Hematopoietic multipotent progenitor cell treated with erythropoietin and hydrocortisone succinate and interleukin-3 and kit ligand, for 6 days (in vitro differentiated cells): ENCODE measurements around the gene PIGU.
A peak's percentile ranks its signal among the peaks of the same experiment; 100 is the strongest.
"Not testable (repeated sequence)": the region's sequence is repeated elsewhere in the genome, so short reads cannot be mapped to it uniquely, and the experiment has no call there.

Experiments
- DNase-seq: peaks from one replicate; pipeline ENCODE4 v3.0.0-alpha.2; 2015

Gene PIGU

GRCh38 chr20:34706912-34707784 is 30.3 kb upstream of the PIGU start:
- no peak for DNase-seq

DNA sequence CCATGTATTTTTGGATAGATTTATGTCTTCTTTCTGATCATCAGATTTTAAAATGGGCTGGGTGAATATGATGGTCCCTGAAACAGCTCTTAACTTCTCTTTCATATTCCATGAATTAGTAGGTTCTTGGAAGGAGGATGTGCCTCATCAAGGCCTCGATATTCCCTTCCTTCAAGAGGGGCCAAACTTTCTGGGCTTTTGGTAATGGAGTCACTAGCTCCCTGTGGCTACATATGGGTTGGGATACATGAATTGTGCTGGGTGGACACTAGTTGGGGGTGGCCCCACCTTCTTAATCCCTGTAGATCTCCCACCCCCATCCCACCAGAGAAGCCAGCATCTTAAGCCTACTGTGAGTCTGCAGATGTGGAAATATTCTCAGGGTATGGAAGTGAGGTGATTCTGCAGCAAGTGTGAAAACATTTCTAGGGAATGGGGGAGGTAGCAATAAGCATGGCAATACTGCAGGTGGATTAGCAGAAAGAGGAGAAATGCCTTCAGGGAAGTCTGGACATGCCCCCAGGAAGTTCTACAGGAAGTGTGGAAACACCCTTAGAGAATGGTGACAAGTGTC is 29.5 kb upstream of the PIGU start:
- DNase-seq, result no peak

DNA sequence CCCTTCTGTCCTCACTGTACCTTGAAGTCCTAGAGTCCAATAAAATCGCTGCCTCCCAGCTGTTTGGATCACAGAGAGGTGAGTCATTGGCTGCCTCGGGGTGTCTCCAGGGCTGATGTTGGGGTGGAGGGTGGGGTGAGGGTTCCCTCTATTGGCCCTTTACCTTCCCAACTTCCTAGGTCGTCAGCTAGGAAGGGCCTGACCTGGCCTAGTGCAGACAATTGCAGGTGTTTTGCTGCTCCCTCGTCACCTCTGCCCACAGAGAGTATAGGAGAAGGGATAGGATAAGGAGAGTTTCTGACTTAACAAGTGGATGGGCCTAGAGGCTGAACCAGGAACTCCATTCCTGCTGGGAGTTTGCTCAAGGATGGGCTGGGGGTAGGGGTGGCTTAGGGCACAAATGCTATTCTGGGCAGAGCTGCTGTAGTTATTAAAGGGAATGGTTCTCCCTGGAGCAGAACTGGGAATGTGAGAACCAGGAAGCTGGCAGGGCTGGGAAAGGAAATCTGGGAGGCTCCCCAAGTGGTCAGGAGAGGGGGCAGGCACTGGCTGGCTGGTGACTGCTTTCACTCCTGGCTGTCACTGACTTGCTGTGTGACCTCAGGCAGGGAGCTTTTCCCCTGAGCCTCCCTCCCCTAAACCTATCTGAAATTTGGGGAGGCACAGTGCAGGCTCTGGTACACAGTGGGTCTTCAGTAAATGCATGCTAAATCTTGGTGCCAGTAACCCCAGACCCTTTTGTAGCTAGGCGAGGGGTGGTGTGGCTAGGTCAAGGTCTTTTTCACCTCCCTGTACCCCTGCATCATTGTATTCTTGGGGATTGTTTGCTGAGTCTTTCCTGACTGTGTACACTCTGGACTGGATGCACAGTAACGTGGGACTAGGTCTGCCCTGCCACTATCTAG is 28.8 kb upstream of the PIGU start:
- DNase-seq, result peak; percentile 40

- DNase-seq, result no peak
These were observed 28.1 kb upstream of the PIGU start for GRCh38 chr20:34705008-34705396.

DNA sequence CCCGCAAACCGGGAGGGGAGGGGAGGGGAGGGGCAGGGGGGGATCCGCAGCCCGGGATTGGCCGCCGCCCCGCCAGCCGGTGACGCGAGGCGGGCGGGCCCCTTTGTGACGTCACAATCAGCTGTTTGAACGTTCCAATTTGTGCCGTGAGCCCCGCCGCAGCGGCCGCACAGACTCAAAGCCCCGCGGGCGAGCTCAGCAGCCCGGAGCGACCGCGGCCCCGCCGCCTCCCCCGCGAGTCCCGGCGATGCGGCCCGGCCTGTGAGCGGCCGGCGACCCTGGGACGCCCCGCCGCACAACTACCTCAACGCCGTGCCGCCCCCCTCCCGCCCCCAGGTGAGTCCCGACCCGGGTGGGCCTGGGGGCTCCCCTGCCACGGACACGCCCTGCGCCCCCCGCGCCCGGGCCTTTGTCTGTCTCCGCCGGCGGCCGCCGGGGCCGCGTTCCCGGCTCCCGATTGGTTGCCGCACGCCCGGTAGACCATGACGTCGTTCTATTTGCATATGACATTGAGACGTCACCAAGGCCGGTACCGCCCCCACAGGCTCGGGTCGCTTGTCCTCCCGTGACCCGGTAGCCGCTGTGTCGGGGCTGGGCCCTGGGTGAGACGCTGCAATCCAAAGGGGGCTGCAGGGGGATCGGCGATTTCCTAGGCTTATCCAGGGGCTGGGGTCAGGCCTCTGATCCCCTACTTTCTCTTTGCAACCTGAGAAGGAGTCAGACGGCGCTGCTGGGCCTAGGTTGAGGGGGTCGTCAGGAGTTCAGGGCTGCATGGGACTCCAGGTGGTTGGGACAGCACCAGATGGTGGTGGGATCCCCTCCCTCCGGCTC is 27.5 kb upstream of the PIGU start, which contains the start of gene TP53INP2:
Gene TP53INP2, plus strand, starts transcription at position 168 of the 831 bp plus-strand sequence. CDS start 4,396 bp downstream, outside the sequence.
- DNase-seq, result peak; percentile 96

- peak; percentile 61 for DNase-seq
These were observed 26.7 kb upstream of the PIGU start for GRCh38 chr20:34703424-34704176.

DNA sequence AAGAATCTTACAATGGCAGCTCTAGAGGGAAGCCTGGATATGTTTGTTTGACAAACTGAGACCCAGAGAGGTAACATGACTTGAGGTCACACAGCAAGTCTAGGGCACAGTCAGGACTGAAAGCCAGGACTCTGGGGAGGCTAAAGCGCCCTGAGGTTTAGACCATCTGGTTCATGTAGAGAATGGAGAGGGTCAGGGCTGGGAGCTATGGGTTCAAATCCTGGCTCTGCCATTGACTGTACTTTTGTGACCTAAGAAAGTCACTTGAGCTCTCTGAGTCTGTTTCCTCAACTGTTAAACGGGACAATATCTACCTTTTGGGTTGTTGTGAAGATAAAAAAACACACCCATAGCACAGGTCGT is 26.1 kb upstream of the PIGU start:
- DNase-seq, result no peak

DNA sequence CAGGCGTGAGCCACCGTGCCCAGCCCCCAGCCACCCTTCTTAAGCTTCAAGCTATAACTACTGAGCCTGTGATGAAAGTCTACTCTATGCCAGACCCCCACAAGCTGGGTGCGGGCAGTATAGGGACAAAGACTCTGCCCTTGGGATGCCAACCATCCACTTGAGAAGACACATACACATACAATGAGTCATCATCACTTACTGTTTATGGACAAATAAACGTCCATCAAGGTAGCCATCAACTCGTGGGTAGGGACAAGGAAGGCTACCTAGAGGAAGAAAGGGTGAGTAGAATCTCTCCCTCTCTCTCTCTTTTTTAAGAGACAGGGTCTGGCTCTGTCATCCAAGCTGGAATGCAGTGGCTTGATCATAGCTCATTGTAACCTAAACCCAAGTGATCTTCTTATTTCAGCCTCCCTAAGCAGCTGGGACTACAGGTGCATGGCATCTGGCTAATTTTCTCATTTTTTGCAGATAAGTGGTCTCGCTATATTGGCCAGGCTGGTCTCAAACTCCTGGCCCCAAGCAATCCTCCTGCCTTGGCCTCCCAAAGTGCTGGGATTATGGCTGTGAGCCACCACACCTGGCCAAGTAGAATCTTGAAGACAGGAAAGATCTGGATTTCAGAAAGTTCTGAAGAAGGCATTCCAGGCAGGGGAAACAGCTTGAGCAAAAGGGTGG is 24.7 kb upstream of the PIGU start:
- DNase-seq, result no peak

DNA sequence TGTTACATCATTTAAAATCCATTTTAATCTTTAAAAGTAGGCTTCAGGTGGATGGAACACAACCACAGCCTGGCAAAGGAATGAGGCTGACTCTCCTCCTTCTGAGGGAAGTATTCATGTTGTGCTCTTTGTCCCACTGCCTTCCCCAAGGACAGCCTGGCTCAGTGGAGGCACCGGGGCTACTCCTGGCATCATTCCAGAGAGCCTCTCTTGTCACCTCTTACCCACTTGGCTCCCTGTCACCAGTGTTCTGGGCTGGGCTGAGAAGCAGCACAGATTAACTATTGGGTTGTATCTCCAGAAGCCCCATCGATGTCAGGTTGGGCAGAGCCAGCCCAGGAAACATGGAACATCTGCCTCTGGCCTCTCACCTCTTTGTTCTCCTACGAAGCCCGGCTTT is 16.5 kb upstream of the PIGU start:
- DNase-seq, result no peak

DNA sequence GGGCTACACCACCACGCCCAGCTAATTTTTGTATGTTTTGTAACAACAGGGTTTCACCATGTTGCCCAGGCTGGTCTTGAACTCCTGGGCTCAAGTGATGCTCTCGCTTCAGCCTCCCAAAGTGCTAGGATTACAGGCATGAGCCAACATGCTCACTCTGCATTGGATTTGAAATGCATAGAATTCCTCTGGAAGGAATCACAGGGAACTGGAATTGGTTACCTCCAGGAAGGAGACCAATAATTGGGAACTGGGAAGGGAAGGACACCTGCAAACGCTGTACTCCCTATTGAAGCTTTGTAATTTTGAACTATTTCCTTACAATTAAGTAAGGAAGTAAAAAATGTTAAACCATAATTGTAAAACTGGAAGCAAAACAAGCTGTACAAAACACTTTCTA is 14.9 kb upstream of the PIGU start:
- DNase-seq, result no peak

DNA sequence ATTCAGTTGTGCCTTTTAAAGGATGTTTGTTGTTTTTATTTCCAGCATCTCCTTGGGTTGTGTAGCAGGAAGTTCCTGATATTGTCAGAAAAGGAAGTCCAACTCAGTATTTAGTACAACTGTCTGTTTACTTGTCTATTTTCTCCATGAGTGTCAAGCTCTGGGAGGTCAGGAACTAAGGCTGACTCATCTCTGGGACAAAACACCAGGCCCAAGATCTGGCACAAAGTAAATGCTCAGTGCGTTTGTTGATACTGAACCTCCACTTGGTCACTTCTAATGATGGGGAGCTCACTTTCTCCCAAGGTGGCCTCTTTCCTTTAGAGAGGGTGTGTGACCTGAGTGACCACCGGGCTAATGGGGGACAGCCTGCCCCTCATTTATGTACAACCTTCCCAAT is 12.6 kb upstream of the PIGU start:
- no peak for DNase-seq

DNA sequence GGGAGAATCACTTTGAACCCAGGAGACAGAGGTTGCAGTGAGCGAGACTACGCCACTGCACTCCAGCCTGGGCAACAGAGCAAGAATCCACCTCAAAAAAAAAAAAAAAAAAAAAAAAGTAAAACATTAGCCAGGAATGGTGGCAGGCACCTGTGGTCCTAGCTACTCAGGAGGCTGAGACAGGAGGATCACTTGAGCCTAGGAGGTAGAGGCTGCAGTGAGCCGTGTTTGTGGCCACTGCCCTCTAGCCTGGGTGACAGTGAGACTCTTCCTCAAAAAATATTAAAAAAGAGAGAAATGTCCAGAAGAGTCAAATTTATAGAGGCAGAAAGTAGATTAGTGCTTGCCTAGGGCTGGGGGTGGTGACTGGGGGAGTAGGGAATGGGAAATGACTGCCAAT is 6.8 kb upstream of the PIGU start:
- no peak for DNase-seq

DNA sequence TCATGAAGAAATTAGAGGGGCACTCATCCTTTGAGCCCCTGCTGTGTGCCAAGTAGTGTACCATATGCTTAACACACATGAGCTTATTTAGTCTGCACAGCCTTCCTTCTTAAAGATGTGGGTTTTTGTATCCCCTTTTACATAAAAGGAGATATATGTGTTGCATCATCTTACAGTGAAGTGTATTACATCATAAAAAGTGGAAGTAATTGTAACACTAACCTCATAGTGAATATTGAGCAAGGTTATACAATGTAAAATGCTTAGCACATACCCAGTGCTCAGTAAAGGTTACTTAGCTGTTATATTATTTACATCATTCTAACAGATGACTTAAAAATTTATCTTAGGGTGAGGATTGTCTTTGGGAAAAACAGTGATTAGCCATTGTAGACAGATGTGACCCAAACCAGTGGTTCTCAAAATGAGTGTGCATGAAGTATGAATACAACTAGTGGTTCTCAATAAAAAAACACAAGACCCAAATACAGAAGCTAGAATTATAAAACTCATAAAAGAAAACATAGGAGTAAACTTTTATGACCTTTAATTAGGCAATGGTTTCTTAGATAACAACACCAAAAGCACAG is 3.8 kb upstream of the PIGU start:
- DNase-seq, result peak; percentile 74

- DNase-seq, result peak; percentile 54
These were observed 775 bp downstream of the PIGU start for GRCh38 chr20:34675993-34676641.

DNA sequence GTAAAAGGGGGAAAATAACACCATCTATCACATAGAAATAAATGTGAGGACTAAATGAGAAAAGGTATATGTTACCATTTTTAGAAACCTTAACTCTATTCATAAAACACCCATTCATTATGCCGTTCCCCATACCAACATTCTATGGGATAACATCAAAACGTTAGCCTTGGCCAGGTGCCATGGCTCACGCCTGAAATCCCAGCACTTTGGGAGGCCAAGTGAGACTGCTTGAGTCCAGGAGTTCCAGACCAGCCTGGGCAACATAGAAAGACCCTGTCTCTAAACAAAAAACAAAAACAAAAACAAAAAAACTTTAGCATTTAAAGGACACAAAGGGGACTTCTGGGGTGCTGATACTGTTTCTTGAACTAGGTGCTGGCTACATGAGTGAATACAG is 1.3 kb downstream of the PIGU start:
- DNase-seq, result peak; percentile 18

- DNase-seq, result no peak
These were observed 3.5 kb downstream of the PIGU start for GRCh38 chr20:34673412-34673811.

GRCh38 chr20:34669094-34669493 is 7.8 kb downstream of the PIGU start:
- DNase-seq, result no peak

- not testable (repeated sequence) for DNase-seq
These were observed 12.1 kb downstream of the PIGU start for GRCh38 chr20:34664751-34665150.

DNA sequence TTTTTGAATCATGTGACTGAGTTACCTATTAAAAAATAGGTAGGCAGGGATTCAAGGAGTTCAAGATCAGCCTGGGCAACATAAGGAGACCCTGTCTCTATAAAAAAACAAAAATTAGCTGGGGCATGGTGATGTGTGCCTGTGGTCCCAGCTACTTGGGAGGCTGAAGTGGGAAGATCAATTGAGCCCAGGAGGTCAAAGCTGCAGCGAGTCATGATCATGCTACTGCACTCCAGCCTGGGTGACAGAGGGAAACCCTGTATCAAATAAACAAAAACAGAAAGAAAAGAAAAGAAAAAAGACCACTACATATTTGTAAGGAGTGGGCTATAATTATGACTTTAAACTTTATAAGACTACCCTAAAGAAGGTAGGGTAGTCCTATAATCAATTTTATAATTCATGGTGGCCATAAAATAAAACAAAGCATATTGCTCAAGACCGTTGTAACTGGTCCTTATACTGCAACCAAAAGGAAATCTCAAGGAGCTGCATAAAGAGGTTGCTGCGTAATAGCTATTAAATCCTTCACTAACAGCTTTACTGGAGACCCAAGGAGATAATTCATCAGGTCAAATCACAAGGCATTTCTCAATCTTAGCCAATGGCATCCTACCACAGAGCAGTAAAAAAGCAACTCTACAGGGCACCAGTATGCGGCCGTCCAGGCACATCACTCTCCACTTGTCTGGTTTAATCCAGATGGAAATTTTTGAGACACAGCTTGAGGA is 13.5 kb downstream of the PIGU start:
- no peak for DNase-seq

DNA sequence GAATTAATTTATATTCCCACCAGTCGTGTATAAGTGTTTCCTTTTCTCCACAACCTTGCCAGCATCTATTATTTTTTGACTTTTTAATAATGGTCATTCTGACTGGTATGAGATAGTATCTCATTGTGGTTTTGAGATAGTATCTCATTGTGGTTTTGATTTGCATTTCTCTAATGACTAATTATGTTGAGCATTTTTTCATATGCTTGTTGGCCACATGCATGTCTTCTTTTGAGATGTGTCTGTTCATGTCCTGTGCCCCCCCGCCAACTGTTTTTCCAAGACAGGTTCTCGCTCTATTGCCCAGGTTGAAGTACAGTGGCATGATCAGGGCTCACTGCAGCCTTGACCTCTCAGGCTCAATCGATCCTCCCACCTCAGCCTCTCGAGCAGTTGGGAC is 15.1 kb downstream of the PIGU start:
- DNase-seq, result peak; percentile 31
